Stimulated activated CD4-positive, alpha-beta T cell treated with anti-CD3 and anti-CD28 coated beads, TNF-alpha, amount 100 ng/mL, for 1 hour (primary cell): ENCODE measurements around the gene SSPN.

Source experiments
- DNase-seq, 3 donors: peaks; one replicate each; pipeline ENCODE4 v3.0.0-alpha.2; 2020; ENCODE audit warnings: low read depth in 3 of 3, low spot score in 1 of 3

SSPN gene

GRCh38 chr12:26187014-26187798 lies 8.2 kb upstream of the SSPN start:
- no peak for DNase-seq

GRCh38 chr12:26188127-26188526 lies 7.2 kb upstream of the SSPN start:
- no peak for DNase-seq

- DNase-seq: no peak
Observed at GRCh38 chr12:26188641-26189040, 6.7 kb upstream of the SSPN start.

GRCh38 chr12:26192142-26192541 lies 3.2 kb upstream of the SSPN start:
- no peak for DNase-seq

- no peak for DNase-seq
Observed at GRCh38 chr12:26193539-26193938, 1.8 kb upstream of the SSPN start.

- DNase-seq: no peak
Observed at GRCh38 chr12:26195641-26196420, 458 bp downstream of the SSPN start.

- DNase-seq: no peak
Observed at GRCh38 chr12:26196421-26196716, 996 bp downstream of the SSPN start.

GRCh38 chr12:26197832-26198231 lies 2.5 kb downstream of the SSPN start:
- DNase-seq: no peak

- no peak for DNase-seq
Observed at GRCh38 chr12:26198742-26199141, 3.4 kb downstream of the SSPN start.

GRCh38 chr12:26203167-26203780 lies 7.9 kb downstream of the SSPN start:
- no peak for DNase-seq

GRCh38 chr12:26204612-26205289 lies 9.4 kb downstream of the SSPN start:
- DNase-seq: no peak

GRCh38 chr12:26205298-26205697 lies 9.9 kb downstream of the SSPN start:
- no peak for DNase-seq

- DNase-seq: no peak
Observed at GRCh38 chr12:26205941-26206340, 10.6 kb downstream of the SSPN start.

GRCh38 chr12:26211331-26211730 lies 16.0 kb downstream of the SSPN start:
- DNase-seq: no peak

- no peak for DNase-seq
Observed at GRCh38 chr12:26212396-26212795, 17.0 kb downstream of the SSPN start.

- DNase-seq: no peak
Observed at GRCh38 chr12:26212988-26213387, 17.6 kb downstream of the SSPN start.

- no peak for DNase-seq
Observed at GRCh38 chr12:26214121-26214520, 18.7 kb downstream of the SSPN start.

GRCh38 chr12:26219736-26220135 lies 24.4 kb downstream of the SSPN start:
- no peak for DNase-seq

GRCh38 chr12:26224657-26225056 lies 29.3 kb downstream of the SSPN start:
- no peak for DNase-seq

GRCh38 chr12:26226122-26226521 lies 30.7 kb downstream of the SSPN start:
- DNase-seq: no peak

GRCh38 chr12:26226629-26227360 lies 31.4 kb downstream of the SSPN start:
- DNase-seq: no peak
